ENCODE measurements around the gene PDYN. TPM values are rescaled to one million over a fixed set of nuclear protein-coding genes. Genes with fewer than 3 reads are reported as not detected.

Gene PDYN
- total RNA-seq, 4 donors from 2014 or later = not detected

- intact Hi-C loops (cut with DNase I) = no loop called here
- H3K27ac ChIP-seq = peak overlapping the region in 1 of 4 donors; percentile 50
- peaks cover 0 to 24% (median 0%) of the 10 kb centered on the region in 3 donors for H3K36me3 ChIP-seq
- peaks cover 7 to 34% (median 22%) of the 10 kb centered on the region in 3 donors for H3K4me1 ChIP-seq
- TF ChIP-seq CTCF (IDR thresholded peaks at IDR 0.05) (no peak), POLR2A (IDR thresholded peaks at IDR 0.05) (no peak)
- no peak for DNase-seq
- WGBS, 2 donors = 44 to 60% methylated on average over 2 of the region's 2 CpGs
- no peaks in the 10 kb centered on the region for H3K27me3 ChIP-seq
- no peak overlapping the region for H3K4me3 ChIP-seq
- H3K9me3 ChIP-seq = no peaks in the 10 kb centered on the region
Observed at GRCh38 chr20:1932971-1933370, 60.9 kb downstream of the PDYN start.

- Histone ChIP-seq H3K4me3 (no peak overlapping the region), H3K27ac (no peak overlapping the region), H3K9me3 (no peaks in the 10 kb centered on the region), H3K27me3 (no peaks in the 10 kb centered on the region), H3K36me3 (peaks cover 0 to 23% (median 0%) of the 10 kb centered on the region in 3 donors), H3K4me1 (peaks cover 7 to 34% (median 22%) of the 10 kb centered on the region in 3 donors)
- no peak for DNase-seq
- 82 to 83% methylated on average over 4 to 5 of the region's 5 CpGs for WGBS, 2 donors
- intact Hi-C loops (cut with DNase I) = no loop called here
- no peak for TF ChIP-seq CTCF (IDR thresholded peaks at IDR 0.05)
- no peak for TF ChIP-seq POLR2A (IDR thresholded peaks at IDR 0.05)
Observed at GRCh38 chr20:1931830-1932229, 62.0 kb downstream of the PDYN start.

DNA sequence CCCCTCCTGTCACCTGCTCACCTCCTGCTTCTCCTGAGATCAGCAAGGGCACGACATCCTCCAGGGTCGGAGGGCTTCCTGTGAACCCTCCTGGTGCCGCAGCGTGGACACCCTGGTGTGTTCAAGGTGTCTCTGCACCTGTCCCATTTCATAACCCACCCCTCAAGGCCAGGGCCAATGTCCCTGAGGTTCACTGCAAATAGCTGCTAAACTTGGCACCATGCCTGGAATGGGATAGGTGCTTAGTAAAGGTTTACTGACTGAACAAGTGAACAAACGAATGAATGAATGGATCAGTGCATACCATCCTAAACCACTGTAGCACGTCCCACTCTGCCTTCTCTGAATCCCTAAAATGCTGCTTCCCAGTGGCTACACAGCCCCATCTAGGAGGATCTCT, 63.7 kb downstream of the PDYN start:
- no peak overlapping the region for H3K27ac ChIP-seq
- no peak overlapping the region for H3K4me3 ChIP-seq
- no peaks in the 10 kb centered on the region for H3K27me3 ChIP-seq
- H3K9me3 ChIP-seq = no peaks in the 10 kb centered on the region
- DNase-seq = no peak
- peaks cover 7 to 28% (median 17%) of the 10 kb centered on the region in 3 donors for H3K4me1 ChIP-seq
- no peak for TF ChIP-seq CTCF (IDR thresholded peaks at IDR 0.05)
- TF ChIP-seq POLR2A (IDR thresholded peaks at IDR 0.05) = no peak
- intact Hi-C loops (cut with DNase I) = no loop called here
- 69 to 86% methylated on average over 2 to 4 of the region's 6 CpGs for whole genome bisulfite sequencing, 2 donors
- peaks cover 0 to 24% (median 2%) of the 10 kb centered on the region in 3 donors for H3K36me3 ChIP-seq

DNA sequence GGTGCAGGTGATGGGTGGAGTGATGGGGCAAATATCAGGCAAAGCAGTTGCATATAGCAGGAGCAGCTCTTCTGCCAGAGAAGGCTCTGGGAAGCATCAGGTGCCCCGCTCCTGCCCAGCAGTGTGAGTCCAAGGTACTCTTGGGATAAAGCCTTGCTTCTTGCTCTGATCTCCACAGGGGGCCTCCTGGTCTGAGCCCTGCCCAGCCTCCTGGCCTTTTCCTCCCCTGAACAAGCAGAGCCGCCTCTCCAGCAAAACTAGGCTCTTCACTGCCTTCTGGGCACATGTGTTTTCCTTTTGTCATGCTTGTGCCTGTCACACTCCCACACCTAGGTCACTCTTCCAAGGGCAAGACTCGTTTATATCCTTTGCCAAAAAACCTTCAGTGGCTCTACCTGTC, 64.4 kb downstream of the PDYN start:
- H3K9me3 ChIP-seq = no peaks in the 10 kb centered on the region
- H3K27me3 ChIP-seq = no peaks in the 10 kb centered on the region
- intact Hi-C loops (cut with DNase I) = no loop called here
- DNase-seq = no peak
- 45 to 65% methylated on average over 3 of the region's 3 CpGs for WGBS, 2 donors
- H3K27ac ChIP-seq = no peak overlapping the region
- H3K4me3 ChIP-seq = no peak overlapping the region
- no peak for TF ChIP-seq CTCF (IDR thresholded peaks at IDR 0.05)
- TF ChIP-seq POLR2A (IDR thresholded peaks at IDR 0.05) = no peak
- peaks cover 7 to 21% (median 10%) of the 10 kb centered on the region in 3 donors for H3K4me1 ChIP-seq
- H3K36me3 ChIP-seq = peaks cover 0 to 29% (median 6%) of the 10 kb centered on the region in 3 donors

DNA sequence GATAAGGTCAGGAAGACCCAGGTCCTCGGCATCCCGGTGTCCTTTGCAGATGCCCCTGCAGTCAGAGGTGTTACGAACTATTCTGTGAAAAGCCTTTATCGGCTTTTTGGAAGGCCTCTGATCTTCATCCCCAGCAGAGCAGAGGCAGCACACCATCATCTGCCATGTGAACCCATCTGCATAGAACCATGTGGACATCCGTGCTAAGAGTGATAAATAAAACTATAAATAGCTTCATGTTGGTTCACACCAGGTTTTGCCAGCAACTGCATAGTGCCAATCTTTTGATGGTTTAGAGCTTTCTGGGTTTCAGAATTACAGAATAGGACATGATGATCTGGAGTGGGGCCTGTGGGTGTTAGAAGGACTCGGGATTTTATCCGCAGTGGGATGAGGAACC, 65.1 kb downstream of the PDYN start:
- no peak for DNase-seq
- Histone ChIP-seq H3K27me3 (no peaks in the 10 kb centered on the region), H3K27ac (no peak overlapping the region), H3K4me1 (peaks cover 6 to 14% (median 7%) of the 10 kb centered on the region in 3 donors), H3K4me3 (no peak overlapping the region), H3K9me3 (no peaks in the 10 kb centered on the region), H3K36me3 (peaks cover 0 to 29% (median 6%) of the 10 kb centered on the region in 3 donors)
- intact Hi-C loops (cut with DNase I) = no loop called here
- TF ChIP-seq POLR2A (IDR thresholded peaks at IDR 0.05) (no peak), CTCF (IDR thresholded peaks at IDR 0.05) (no peak)
- WGBS, 2 donors = 79 to 85% methylated on average over 7 of the region's 7 CpGs

Other genes starting within 250 kb of the PDYN start
- 10 to 100 TPM in 3 of 4 donors, 1 to 10 TPM in 1; 9.3 to 23.4 (median 20.1) TPM for gene SIRPA, start 98.7 kb downstream of the PDYN start, total RNA-seq
- gene STK35, start 107.8 kb upstream of the PDYN start, total RNA-seq = 10 to 100 TPM; 20.8 to 31.1 (median 26.1) TPM

Data from esophagus squamous epithelium (tissue), 5 donors.